HepG2 (cell line): ENCODE data around the gene ATP10A. TPM values are rescaled to one million over a fixed set of nuclear protein-coding genes. Genes with fewer than 3 reads are reported as not detected.

Source experiments
- ATF5 ChIP-seq: sonication (generic); formaldehyde crosslinking; IDR thresholded peaks from 2 replicates; pipeline ENCODE4 v1.4.0; 2020; ENCODE audit warnings: mild to moderate bottlenecking, low read depth, missing genetic modification reagents
- ELF4 ChIP-seq: sonication (generic); formaldehyde crosslinking; IDR thresholded peaks from 2 replicates; pipeline ENCODE4 v1.5.0; 2020; ENCODE audit warnings: missing genetic modification reagents, mild to moderate bottlenecking, moderate library complexity, borderline replicate concordance
- ERF ChIP-seq: IDR thresholded peaks from 2 replicates; pipeline ENCODE4 v1.6.1; 2018; ENCODE audit warnings: missing biosample characterization, missing genetic modification reagents
- FOSL1 ChIP-seq: sonication (generic); formaldehyde crosslinking; IDR thresholded peaks from 2 replicates; pipeline ENCODE4 v1.9.0; 2021; ENCODE audit warnings: missing genetic modification reagents, borderline replicate concordance
- GTF2F1 ChIP-seq: fragments of 150-350 bp; IDR thresholded peaks from 2 replicates; pipeline ENCODE4 v1.6.1; 2014; ENCODE audit warnings: low read length
- HMG20A ChIP-seq: IDR thresholded peaks from 2 replicates; pipeline ENCODE4 v1.6.1; 2016; ENCODE audit warnings: borderline replicate concordance
- HNF1A ChIP-seq, 2 experiments: sonication (generic) in 1 of 2; formaldehyde crosslinking in 1 of 2; IDR thresholded peaks; 2 replicates each; pipeline versions ENCODE4 v1.4.0 to v1.6.1; 2016 to 2020; ENCODE audit warnings: borderline replicate concordance in 1 of 2, low read depth in 1 of 2, mild to moderate bottlenecking in 1 of 2, missing genetic modification reagents in 1 of 2
- JARID2 ChIP-seq: sonication (generic); formaldehyde crosslinking; IDR thresholded peaks from 2 replicates; pipeline ENCODE4 v1.8.1; 2023; ENCODE audit warnings: missing genetic modification reagents, inconsistent platforms; ENCODE audit not compliant: insufficient replicate concordance
- PHF8 ChIP-seq: sonication (generic); formaldehyde crosslinking; IDR thresholded peaks from 2 replicates; pipeline ENCODE4 v1.5.0; 2020; ENCODE audit warnings: missing genetic modification reagents
- PREB ChIP-seq: sonication (generic); formaldehyde crosslinking; IDR thresholded peaks from 2 replicates; pipeline ENCODE4 v1.4.0; 2020; ENCODE audit warnings: missing genetic modification reagents
- RNF2 ChIP-seq: fragments of 450-650 bp; conservative IDR thresholded peaks from 2 replicates; pipeline ENCODE4 v1.6.1; 2016; ENCODE audit warnings: low read depth
- SAP130 ChIP-seq: IDR thresholded peaks from 2 replicates; pipeline ENCODE4 v1.6.1; 2016; ENCODE audit warnings: low read depth
- TRIM24 ChIP-seq: sonication (generic); formaldehyde crosslinking; IDR thresholded peaks from 2 replicates; pipeline ENCODE4 v1.8.0; 2022; ENCODE audit warnings: mild to moderate bottlenecking, missing genetic modification reagents
- ZBED4 ChIP-seq: sonication (generic); formaldehyde crosslinking; IDR thresholded peaks from 2 replicates; pipeline ENCODE4 v1.4.0; 2020; ENCODE audit warnings: missing genetic modification reagents, borderline replicate concordance
- ZNF264 ChIP-seq: sonication (generic); formaldehyde crosslinking; IDR thresholded peaks from 2 replicates; pipeline ENCODE4 v1.4.0; 2020; ENCODE audit warnings: missing genetic modification reagents
- ZNF343 ChIP-seq: sonication (generic); formaldehyde crosslinking; IDR thresholded peaks from 2 replicates; pipeline ENCODE4 v1.4.0; 2020; ENCODE audit warnings: mild to moderate bottlenecking, missing genetic modification reagents
- ZNF746 ChIP-seq: sonication (generic); formaldehyde crosslinking; IDR thresholded peaks from 2 replicates; pipeline ENCODE4 v1.8.0; 2022; ENCODE audit warnings: mild to moderate bottlenecking, missing genetic modification reagents
- polyA plus RNA-seq, 8 experiments: library from polyadenylated mRNA; depleted of rRNA in 3 of 8; stranded (reverse) in 7 of 8; unstranded in 1 of 8; fragments of >200 nt; fragmentation: Illumina TruSeq in 4 of 8; extraction: Trizol in 4 of 8; gene quantifications; 2 replicates each; pipeline versions ENCODE4 v1.2.1 to v1.2.3, GENCODE V29; 2011 to 2016; ENCODE audit warnings: low read depth in 4 of 8, missing spikeins in 1 of 8, mixed read lengths in 1 of 8; ENCODE audit not compliant: insufficient read depth in 1 of 8
- total RNA-seq, 5 experiments: library from RNA; depleted of rRNA; stranded (reverse); fragments of >200 nt; fragmentation: Illumina TruSeq; extraction: Trizol; gene quantifications; 2 replicates each; pipeline ENCODE4 v1.2.3, GENCODE V29; 2016; ENCODE audit warnings: low read depth in 1 of 5
- TF ChIP-seq, protein P1 (sequence below): fragments of 450-650 bp; IDR thresholded peaks from 2 replicates; pipeline ENCODE4 v1.6.1; 2016

ATP10A gene
- total and polyA plus RNA-seq, 2 of the 13 experiments (the other 11 are each of a cell fraction or from before 2014, with no cell fraction given) = 0.58 to 4.2 TPM

- TF ChIP-seq HNF1A (IDR thresholded peaks at IDR 0.05; ENCODE audit: low read depth) (peak; percentile 73), HNF1A (CRISPR knock-in tag; IDR thresholded peaks at IDR 0.05; ENCODE audit: borderline replicate concordance) (peak; percentile 71; the same call in 1 of the 2 replicates), RNF2 (no peak), ERF (no peak), PREB (CRISPR knock-in tag) (no peak), ZNF264 (no peak), GTF2F1 (no peak), SAP130 (CRISPR knock-in tag) (peak; percentile 34; the same call in 1 of the 2 replicates), PHF8 (CRISPR knock-in tag) (no peak), TRIM24 (no peak), JARID2 (CRISPR knock-in tag) (no peak), ZBED4 (no peak), FOSL1 (peak; percentile 54; the same call in 1 of the 2 replicates), ZNF746 (CRISPR knock-in tag) (no peak), ATF5 (CRISPR knock-in tag) (no peak), ELF4 (CRISPR knock-in tag) (no peak), HMG20A (CRISPR knock-in tag) (no peak), ZNF343 (no peak)
- TF ChIP-seq, protein P1, sequence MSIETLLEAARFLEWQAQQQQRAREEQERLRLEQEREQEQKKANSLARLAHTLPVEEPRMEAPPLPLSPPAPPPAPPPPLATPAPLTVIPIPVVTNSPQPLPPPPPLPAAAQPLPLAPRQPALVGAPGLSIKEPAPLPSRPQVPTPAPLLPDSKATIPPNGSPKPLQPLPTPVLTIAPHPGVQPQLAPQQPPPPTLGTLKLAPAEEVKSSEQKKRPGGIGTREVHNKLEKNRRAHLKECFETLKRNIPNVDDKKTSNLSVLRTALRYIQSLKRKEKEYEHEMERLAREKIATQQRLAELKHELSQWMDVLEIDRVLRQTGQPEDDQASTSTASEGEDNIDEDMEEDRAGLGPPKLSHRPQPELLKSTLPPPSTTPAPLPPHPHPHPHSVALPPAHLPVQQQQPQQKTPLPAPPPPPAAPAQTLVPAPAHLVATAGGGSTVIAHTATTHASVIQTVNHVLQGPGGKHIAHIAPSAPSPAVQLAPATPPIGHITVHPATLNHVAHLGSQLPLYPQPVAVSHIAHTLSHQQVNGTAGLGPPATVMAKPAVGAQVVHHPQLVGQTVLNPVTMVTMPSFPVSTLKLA = no peak
Observed at GRCh38 chr15:25787855-25788520, 75.1 kb downstream of the ATP10A start (continued).
